ENCODE results near the gene TBC1D1.
"Not testable (repeated sequence)": the region's sequence is repeated elsewhere in the genome, so short reads cannot be mapped to it uniquely, and the experiment has no call there.

TBC1D1 gene

GRCh38 chr4:38014421-38014852 lies 123.6 kb downstream of the TBC1D1 start:
- no peak overlapping the region for H3K4me3 ChIP-seq (ENCODE audit: low read depth, low read length)
- no peak for TF ChIP-seq CTCF (IDR thresholded peaks at IDR 0.05; ENCODE audit: borderline replicate concordance, insufficient read depth, low read depth, low read length)

- no peak overlapping the region for H3K4me3 ChIP-seq (ENCODE audit: low read depth, low read length)
- no peak for TF ChIP-seq CTCF (IDR thresholded peaks at IDR 0.05; ENCODE audit: borderline replicate concordance, insufficient read depth, low read depth, low read length)
Observed at GRCh38 chr4:38015886-38016515, 125.1 kb downstream of the TBC1D1 start.

- no peak for TF ChIP-seq CTCF (IDR thresholded peaks at IDR 0.05; ENCODE audit: borderline replicate concordance, insufficient read depth, low read depth, low read length)
Observed at GRCh38 chr4:38016698-38017097, 125.8 kb downstream of the TBC1D1 start.

GRCh38 chr4:38017609-38018008 lies 126.7 kb downstream of the TBC1D1 start:
- no peak overlapping the region for H3K4me3 ChIP-seq (ENCODE audit: low read depth, low read length)
- TF ChIP-seq CTCF (IDR thresholded peaks at IDR 0.05; ENCODE audit: borderline replicate concordance, insufficient read depth, low read depth, low read length) = no peak

More at GRCh38 chr4:38016698-38017097, 125.8 kb downstream of the TBC1D1 start:
- H3K4me3 ChIP-seq (ENCODE audit: low read depth, low read length) = no peak overlapping the region

- H3K4me3 ChIP-seq (ENCODE audit: low read depth, low read length) = no peak overlapping the region
- TF ChIP-seq CTCF (IDR thresholded peaks at IDR 0.05; ENCODE audit: borderline replicate concordance, insufficient read depth, low read depth, low read length) = no peak
Observed at GRCh38 chr4:38020386-38020785, 129.5 kb downstream of the TBC1D1 start.

- H3K4me3 ChIP-seq (ENCODE audit: low read depth, low read length) = not testable (repeated sequence)
Observed at GRCh38 chr4:38020961-38021360, 130.1 kb downstream of the TBC1D1 start.

GRCh38 chr4:38021751-38022150 lies 130.9 kb downstream of the TBC1D1 start:
- H3K4me3 ChIP-seq (ENCODE audit: low read depth, low read length) = no peak overlapping the region
- TF ChIP-seq CTCF (IDR thresholded peaks at IDR 0.05; ENCODE audit: borderline replicate concordance, insufficient read depth, low read depth, low read length) = no peak

Measured in GM12875 (cell line).